ENCODE measurements around the gene ITPA. TPM values are rescaled to one million over a fixed set of nuclear protein-coding genes. Genes with fewer than 3 reads are reported as not detected.
A peak's percentile ranks its signal among the peaks of the same experiment; 100 is the strongest.

The ITPA gene
- total RNA-seq, 3 donors from 2014 or later (not counting 1 experiment from before 2014, with no cell fraction given): 49.6 to 53.2 (median 50.2) TPM

DNA sequence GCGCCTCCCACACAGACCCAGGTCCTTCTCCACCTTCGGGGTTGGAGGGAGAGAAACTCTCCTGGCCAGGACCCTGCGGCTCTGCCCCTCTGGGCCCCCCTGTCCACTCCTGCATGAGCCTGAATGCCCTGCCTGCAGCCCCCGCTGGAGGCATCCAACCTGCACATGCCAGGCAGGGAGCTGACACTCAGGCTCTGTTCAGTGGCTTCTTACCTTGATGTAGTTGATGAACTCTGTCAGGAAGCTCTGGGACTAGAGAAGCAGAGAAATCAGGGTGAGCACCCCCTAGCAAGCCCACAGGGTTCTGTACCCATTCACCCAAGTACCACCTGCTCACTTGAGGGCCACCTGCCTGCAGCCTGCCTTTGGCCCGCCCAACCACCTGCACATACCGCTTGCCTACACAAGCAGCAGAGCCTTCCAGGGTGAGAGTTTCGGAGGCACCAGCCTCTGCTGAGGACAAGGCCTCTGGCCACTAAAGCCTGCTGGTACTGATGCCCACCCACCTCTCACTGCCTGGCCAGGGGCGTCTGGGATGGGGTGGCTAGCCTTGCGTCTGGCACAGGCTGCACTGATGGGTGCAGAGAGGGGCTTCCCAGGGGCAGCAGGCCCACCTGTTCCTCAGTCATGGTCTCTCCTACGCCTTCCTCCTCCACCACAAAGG, 14.5 kb upstream of the ITPA start:
- 97% methylated on average over 10 of the region's 10 CpGs for WGBS (ENCODE audit: insufficient coverage)
- Mint-ChIP-seq H3K27ac (peak overlapping the region in 1 of 2 donors; percentile 81), H3K4me1 (peaks cover 0 to 12% of the 10 kb centered on the region in 2 donors), H3K27me3 (ENCODE audit: low read depth in 2 of 2) (no peaks in the 10 kb centered on the region), H3K4me3 (no peak overlapping the region), H3K9me3 (no peaks in the 10 kb centered on the region), H3K36me3 (no peaks in the 10 kb centered on the region)
- TF ChIP-seq, protein P1, sequence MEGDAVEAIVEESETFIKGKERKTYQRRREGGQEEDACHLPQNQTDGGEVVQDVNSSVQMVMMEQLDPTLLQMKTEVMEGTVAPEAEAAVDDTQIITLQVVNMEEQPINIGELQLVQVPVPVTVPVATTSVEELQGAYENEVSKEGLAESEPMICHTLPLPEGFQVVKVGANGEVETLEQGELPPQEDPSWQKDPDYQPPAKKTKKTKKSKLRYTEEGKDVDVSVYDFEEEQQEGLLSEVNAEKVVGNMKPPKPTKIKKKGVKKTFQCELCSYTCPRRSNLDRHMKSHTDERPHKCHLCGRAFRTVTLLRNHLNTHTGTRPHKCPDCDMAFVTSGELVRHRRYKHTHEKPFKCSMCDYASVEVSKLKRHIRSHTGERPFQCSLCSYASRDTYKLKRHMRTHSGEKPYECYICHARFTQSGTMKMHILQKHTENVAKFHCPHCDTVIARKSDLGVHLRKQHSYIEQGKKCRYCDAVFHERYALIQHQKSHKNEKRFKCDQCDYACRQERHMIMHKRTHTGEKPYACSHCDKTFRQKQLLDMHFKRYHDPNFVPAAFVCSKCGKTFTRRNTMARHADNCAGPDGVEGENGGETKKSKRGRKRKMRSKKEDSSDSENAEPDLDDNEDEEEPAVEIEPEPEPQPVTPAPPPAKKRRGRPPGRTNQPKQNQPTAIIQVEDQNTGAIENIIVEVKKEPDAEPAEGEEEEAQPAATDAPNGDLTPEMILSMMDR (IDR thresholded peaks at IDR 0.05): no peak
- no peaks in the 10 kb centered on the region for H3K27me3 ChIP-seq (ENCODE audit: control insufficient read depth, insufficient read depth, low read length)
- DNase-seq (no peak), ATAC-seq (peak in 1 of 3 donors; percentile 35)
- no peak overlapping the region for H3K27ac ChIP-seq (ENCODE audit: low read length)
- no peaks in the 10 kb centered on the region for H3K4me1 ChIP-seq (ENCODE audit: control insufficient read depth, insufficient read depth, low read length)
- H3K9me3 ChIP-seq (ENCODE audit: control insufficient read depth, insufficient read depth, low read length): no peaks in the 10 kb centered on the region
- intact Hi-C loops (cut with micrococcal nuclease): no loop called here
- no peak overlapping the region for H3K4me3 ChIP-seq (ENCODE audit: low read length)
- peaks cover 71% of the 10 kb centered on the region for H3K36me3 ChIP-seq (ENCODE audit: control insufficient read depth, insufficient read depth, low read length)

DNA sequence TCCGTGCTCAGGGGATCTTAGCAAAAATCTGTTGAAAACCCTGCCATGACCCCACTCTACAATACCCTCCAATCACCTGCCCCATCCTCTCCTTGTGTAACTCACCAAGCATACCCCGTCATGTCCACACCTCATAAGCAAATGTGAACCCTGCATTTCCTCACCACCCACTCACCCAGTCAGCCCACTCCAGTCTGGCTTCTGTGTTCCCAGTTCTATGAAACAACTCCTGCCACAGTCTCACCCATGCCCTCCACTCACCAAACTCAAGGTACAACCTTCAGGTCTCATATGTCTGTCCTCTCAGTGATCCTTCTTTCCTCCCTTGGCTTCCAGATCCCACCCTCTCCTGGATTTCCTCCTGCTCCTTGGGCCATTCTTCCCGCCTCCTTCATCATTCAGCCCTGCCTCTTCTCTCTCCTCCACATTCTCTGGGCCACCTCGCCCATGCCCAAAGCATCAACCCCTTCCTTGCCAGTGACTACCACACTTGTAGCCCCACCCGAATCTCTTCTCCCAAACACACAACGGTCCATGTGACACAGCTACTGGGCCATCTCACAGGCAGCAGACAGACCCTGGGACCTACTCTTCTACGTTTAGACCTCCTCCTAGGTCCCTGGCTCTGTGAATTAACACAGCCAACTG, 13.6 kb upstream of the ITPA start:
- H3K4me3 Mint-ChIP-seq: no peak overlapping the region
- 95% methylated on average over 7 of the region's 7 CpGs for WGBS (ENCODE audit: insufficient coverage)
- no peaks in the 10 kb centered on the region for H3K27me3 Mint-ChIP-seq (ENCODE audit: low read depth in 2 of 2)
- intact Hi-C loops (cut with micrococcal nuclease): no loop called here
- peaks cover 0 to 16% of the 10 kb centered on the region in 2 donors for H3K4me1 Mint-ChIP-seq
- H3K27ac ChIP-seq (ENCODE audit: low read length): no peak overlapping the region
- no peaks in the 10 kb centered on the region for H3K9me3 Mint-ChIP-seq
- H3K4me1 ChIP-seq (ENCODE audit: control insufficient read depth, insufficient read depth, low read length): no peaks in the 10 kb centered on the region
- no peak for DNase-seq
- ATAC-seq: no peak
- H3K27me3 ChIP-seq (ENCODE audit: control insufficient read depth, insufficient read depth, low read length): no peaks in the 10 kb centered on the region
- H3K9me3 ChIP-seq (ENCODE audit: control insufficient read depth, insufficient read depth, low read length): no peaks in the 10 kb centered on the region
- no peak overlapping the region for H3K4me3 ChIP-seq (ENCODE audit: low read length)
- TF ChIP-seq, protein P1 (IDR thresholded peaks at IDR 0.05): no peak
- H3K27ac Mint-ChIP-seq: peak overlapping the region; percentile 7 to 81
- H3K36me3 ChIP-seq (ENCODE audit: control insufficient read depth, insufficient read depth, low read length): peaks cover 68% of the 10 kb centered on the region
- H3K36me3 Mint-ChIP-seq: no peaks in the 10 kb centered on the region

DNA sequence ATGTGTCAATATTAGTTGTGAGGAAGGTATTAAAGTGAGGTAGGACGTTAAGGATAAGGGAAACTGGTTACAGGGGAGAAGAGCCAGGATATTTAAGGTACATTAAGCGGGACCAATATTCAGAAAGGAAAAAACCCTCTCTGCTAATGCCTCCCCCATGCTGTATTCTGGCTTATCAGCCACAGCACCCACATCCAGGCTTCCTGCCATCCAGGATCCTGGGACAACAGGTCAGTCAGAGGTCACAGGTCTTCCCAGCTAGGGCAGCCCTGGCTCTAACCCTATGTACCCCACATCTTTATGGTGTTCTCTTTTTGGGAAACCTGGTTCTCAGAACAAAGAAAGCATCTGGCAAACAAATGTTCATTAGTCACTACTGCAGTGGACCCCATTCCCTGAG, 10.1 kb upstream of the ITPA start:
- Mint-ChIP-seq H3K27ac (peak overlapping the region in 1 of 2 donors; percentile 51), H3K4me3 (no peak overlapping the region), H3K4me1 (peaks cover 10 to 25% of the 10 kb centered on the region in 2 donors), H3K27me3 (ENCODE audit: low read depth in 2 of 2) (no peaks in the 10 kb centered on the region), H3K36me3 (no peaks in the 10 kb centered on the region), H3K9me3 (no peaks in the 10 kb centered on the region)
- intact Hi-C loops (cut with micrococcal nuclease): no loop called here
- no peaks in the 10 kb centered on the region for H3K9me3 ChIP-seq (ENCODE audit: control insufficient read depth, insufficient read depth, low read length)
- WGBS (ENCODE audit: insufficient coverage): 69% methylated on average over 2 of the region's 2 CpGs
- no peak for ATAC-seq
- DNase-seq: no peak
- no peak overlapping the region for H3K4me3 ChIP-seq (ENCODE audit: low read length)
- no peaks in the 10 kb centered on the region for H3K27me3 ChIP-seq (ENCODE audit: control insufficient read depth, insufficient read depth, low read length)
- H3K27ac ChIP-seq (ENCODE audit: low read length): no peak overlapping the region
- H3K4me1 ChIP-seq (ENCODE audit: control insufficient read depth, insufficient read depth, low read length): peaks cover 15% of the 10 kb centered on the region
- H3K36me3 ChIP-seq (ENCODE audit: control insufficient read depth, insufficient read depth, low read length): peaks cover 42% of the 10 kb centered on the region
- TF ChIP-seq, protein P1 (IDR thresholded peaks at IDR 0.05): no peak
